Liver (tissue), 9 donors: ENCODE results near the gene COX19. TPM values are rescaled to one million over a fixed set of nuclear protein-coding genes. Genes with fewer than 3 reads are reported as not detected.

Experiments
- DNase-seq: peaks from one replicate; pipeline ENCODE4 v3.0.0-alpha.2; 2017; ENCODE audit warnings: low spot score
- H3K27ac ChIP-seq, 2 donors: one replicate each; pipeline ENCODE4 v1.7.0; 2013; ENCODE audit warnings: inconsistent platforms in 2 of 2, low read length in 2 of 2, control low read depth in 1 of 2, low read depth in 1 of 2, mild to moderate bottlenecking in 1 of 2
- H3K27me3 ChIP-seq, 4 donors: one replicate each; pipeline versions ENCODE4 v1.6.1 to v1.7.0; 2013; ENCODE audit warnings: low read length in 3 of 4, inconsistent platforms in 1 of 4, mild to moderate bottlenecking in 1 of 4, moderate library complexity in 1 of 4; ENCODE audit not compliant: control insufficient read depth in 4 of 4, insufficient read depth in 4 of 4
- H3K36me3 ChIP-seq, 4 donors: one replicate each; pipeline versions ENCODE4 v1.6.1 to v1.7.0; 2013; ENCODE audit warnings: low read length in 3 of 4, mild to moderate bottlenecking in 3 of 4, low read depth in 1 of 4, moderate library complexity in 1 of 4; ENCODE audit not compliant: control insufficient read depth in 4 of 4, insufficient read depth in 3 of 4
- H3K4me1 ChIP-seq, 4 donors: one replicate each; pipeline versions ENCODE4 v1.6.1 to v1.7.0; 2013; ENCODE audit warnings: low read length in 3 of 4, mild to moderate bottlenecking in 3 of 4, moderate library complexity in 1 of 4; ENCODE audit not compliant: control insufficient read depth in 4 of 4, insufficient read depth in 4 of 4
- H3K4me3 ChIP-seq, 3 donors: one replicate each; pipeline versions ENCODE4 v1.6.1 to v1.7.0; 2013; ENCODE audit warnings: low read length in 3 of 3, control low read depth in 1 of 3, low read depth in 1 of 3, mild to moderate bottlenecking in 1 of 3
- H3K9ac ChIP-seq, 2 donors: one replicate each; pipeline ENCODE4 v1.7.0; 2013; ENCODE audit warnings: low read length in 2 of 2, mild to moderate bottlenecking in 2 of 2, moderate library complexity in 2 of 2, control low read depth in 1 of 2, low read depth in 1 of 2
- H3K9me3 ChIP-seq, 4 donors: one replicate each; pipeline versions ENCODE4 v1.6.1 to v1.7.0; 2013; ENCODE audit warnings: low read length in 3 of 4; ENCODE audit not compliant: control insufficient read depth in 4 of 4
- ATF3 ChIP-seq: IDR thresholded peaks from 2 replicates; pipeline ENCODE4 v1.6.1; 2016; ENCODE audit warnings: antibody characterized with exemption
- EGR1 ChIP-seq, 2 donors: IDR thresholded peaks; 2 replicates each; pipeline ENCODE4 v1.6.1; 2016 to 2018; ENCODE audit warnings: antibody characterized with exemption in 2 of 2, low read depth in 2 of 2
- FOXA1 ChIP-seq: IDR thresholded peaks from 2 replicates; pipeline ENCODE4 v1.6.1; 2016; ENCODE audit warnings: antibody characterized with exemption
- FOXA2 ChIP-seq: IDR thresholded peaks from 2 replicates; pipeline ENCODE4 v1.6.1; 2016; ENCODE audit warnings: antibody characterized with exemption
- GABPA ChIP-seq, 2 donors: IDR thresholded peaks in 1 of 2; conservative IDR thresholded peaks in 1 of 2; 2 replicates each; pipeline ENCODE4 v1.6.1; 2016; ENCODE audit warnings: antibody characterized with exemption in 2 of 2, mild to moderate bottlenecking in 1 of 2, moderate library complexity in 1 of 2
- HNF4A ChIP-seq, 2 donors: conservative IDR thresholded peaks; 2 replicates each; pipeline ENCODE4 v1.6.1; 2016; ENCODE audit warnings: antibody characterized with exemption in 2 of 2, mild to moderate bottlenecking in 2 of 2
- HNF4G ChIP-seq: IDR thresholded peaks from 2 replicates; pipeline ENCODE4 v1.6.1; 2016; ENCODE audit warnings: antibody characterized with exemption
- JUND ChIP-seq, 2 donors: IDR thresholded peaks; 2 replicates each; pipeline ENCODE4 v1.6.1; 2016; ENCODE audit warnings: antibody characterized with exemption in 2 of 2
- MAX ChIP-seq: IDR thresholded peaks from 2 replicates; pipeline ENCODE4 v1.6.1; 2016; ENCODE audit warnings: antibody characterized with exemption
- NR2F2 ChIP-seq: IDR thresholded peaks from 2 replicates; pipeline ENCODE4 v1.6.1; 2016; ENCODE audit warnings: antibody characterized with exemption
- RAD21 ChIP-seq, 2 donors: IDR thresholded peaks; 2 replicates each; pipeline ENCODE4 v1.6.1; 2016; ENCODE audit warnings: antibody characterized with exemption in 2 of 2, mild to moderate bottlenecking in 2 of 2
- RXRA ChIP-seq, 2 donors: IDR thresholded peaks; 2 replicates each; pipeline ENCODE4 v1.6.1; 2017 to 2018; ENCODE audit warnings: antibody characterized with exemption in 2 of 2, mild to moderate bottlenecking in 1 of 2
- SP1 ChIP-seq: IDR thresholded peaks from 2 replicates; pipeline ENCODE4 v1.6.1; 2018; ENCODE audit warnings: antibody characterized with exemption, mild to moderate bottlenecking
- TAF1 ChIP-seq: conservative IDR thresholded peaks from 2 replicates; pipeline ENCODE4 v1.6.1; 2016; ENCODE audit warnings: antibody characterized with exemption, mild to moderate bottlenecking
- YY1 ChIP-seq: IDR thresholded peaks from 2 replicates; pipeline ENCODE4 v1.6.1; 2016; ENCODE audit warnings: antibody characterized with exemption, mild to moderate bottlenecking
- WGBS: extraction: QIAGEN DNeasy Blood & Tissue Kit; methylation state at CpG from one replicate; pipeline ENCODE4 v1.1.7; 2013; 5-methylcytosine and 5-hydroxymethylcytosine counted together
- polyA plus RNA-seq, 2 donors: library from polyadenylated mRNA; stranded (reverse) in 1 of 2; unstranded in 1 of 2; fragments of 200-250 nt in 1 of 2; fragments of >200 nt in 1 of 2; fragmentation: Nextera tagmentation in 1 of 2; extraction: Ambion mirVana in 1 of 2; gene quantifications; one replicate each; pipeline versions ENCODE4 v1.2.1 to v1.2.3, GENCODE V29; 2013 to 2015
- total RNA-seq, 2 donors: library from RNA; depleted of rRNA; stranded (reverse); fragments of >200 nt; gene quantifications; one replicate each; pipeline ENCODE4 v1.2.3, GENCODE V29; 2014
- TF ChIP-seq, protein P1 (sequence below): fragments of 150-350 bp; IDR thresholded peaks from 2 replicates; pipeline ENCODE4 v1.5.1; 2017; ENCODE audit warnings: improper control_type of control experiment, low read depth, low read length; ENCODE audit not compliant: missing input control
- TF ChIP-seq, protein P2 (sequence below): IDR thresholded peaks from 2 replicates; pipeline ENCODE4 v1.6.1; 2016; ENCODE audit warnings: antibody characterized with exemption, mild to moderate bottlenecking
- TF ChIP-seq, protein P3 (sequence below): IDR thresholded peaks from 2 replicates; pipeline ENCODE4 v1.6.1; 2016; ENCODE audit warnings: antibody characterized with exemption
- donor health status: healthy.
- donor health status: healthy.
- donor health status: healthy.
- donor health status: healthy.
- donor health status: healthy.

COX19 gene
- total and polyA plus RNA-seq, 4 donors, result 2.2 to 9.8 (median 4.8) TPM

GRCh38 chr7:995571-995970 is 20.2 kb upstream of the COX19 start:
- no peak overlapping the region for H3K9ac ChIP-seq
- H3K27me3 ChIP-seq, result no peaks in the 10 kb centered on the region
- DNase-seq, result no peak

More at GRCh38 chr7:995571-995970, 20.2 kb upstream of the COX19 start:
- no peaks in the 10 kb centered on the region for H3K9me3 ChIP-seq
- H3K27ac ChIP-seq, result no peak overlapping the region
- peaks cover 3 to 15% (median 8%) of the 10 kb centered on the region in 4 donors for H3K4me1 ChIP-seq
- 93% methylated on average over 14 of the region's 14 CpGs for WGBS
- TF ChIP-seq GABPA (IDR thresholded peaks at IDR 0.05 in 1 of 2, conservative IDR thresholded peaks at IDR 0.05 in 1 of 2) (no peak), FOXA2 (no peak), FOXA1 (no peak), YY1 (no peak), MAX (no peak), SP1 (no peak), RAD21 (IDR thresholded peaks at IDR 0.05) (no peak), NR2F2 (no peak), ATF3 (no peak), RXRA (IDR thresholded peaks at IDR 0.05) (no peak), HNF4A (conservative IDR thresholded peaks at IDR 0.05) (no peak), EGR1 (IDR thresholded peaks at IDR 0.05; ENCODE audit: low read depth in 2 of 2) (no peak), JUND (IDR thresholded peaks at IDR 0.05) (no peak), HNF4G (no peak), TAF1 (no peak)
- TF ChIP-seq, protein P1, sequence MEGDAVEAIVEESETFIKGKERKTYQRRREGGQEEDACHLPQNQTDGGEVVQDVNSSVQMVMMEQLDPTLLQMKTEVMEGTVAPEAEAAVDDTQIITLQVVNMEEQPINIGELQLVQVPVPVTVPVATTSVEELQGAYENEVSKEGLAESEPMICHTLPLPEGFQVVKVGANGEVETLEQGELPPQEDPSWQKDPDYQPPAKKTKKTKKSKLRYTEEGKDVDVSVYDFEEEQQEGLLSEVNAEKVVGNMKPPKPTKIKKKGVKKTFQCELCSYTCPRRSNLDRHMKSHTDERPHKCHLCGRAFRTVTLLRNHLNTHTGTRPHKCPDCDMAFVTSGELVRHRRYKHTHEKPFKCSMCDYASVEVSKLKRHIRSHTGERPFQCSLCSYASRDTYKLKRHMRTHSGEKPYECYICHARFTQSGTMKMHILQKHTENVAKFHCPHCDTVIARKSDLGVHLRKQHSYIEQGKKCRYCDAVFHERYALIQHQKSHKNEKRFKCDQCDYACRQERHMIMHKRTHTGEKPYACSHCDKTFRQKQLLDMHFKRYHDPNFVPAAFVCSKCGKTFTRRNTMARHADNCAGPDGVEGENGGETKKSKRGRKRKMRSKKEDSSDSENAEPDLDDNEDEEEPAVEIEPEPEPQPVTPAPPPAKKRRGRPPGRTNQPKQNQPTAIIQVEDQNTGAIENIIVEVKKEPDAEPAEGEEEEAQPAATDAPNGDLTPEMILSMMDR, result no peak
- TF ChIP-seq, protein P2, sequence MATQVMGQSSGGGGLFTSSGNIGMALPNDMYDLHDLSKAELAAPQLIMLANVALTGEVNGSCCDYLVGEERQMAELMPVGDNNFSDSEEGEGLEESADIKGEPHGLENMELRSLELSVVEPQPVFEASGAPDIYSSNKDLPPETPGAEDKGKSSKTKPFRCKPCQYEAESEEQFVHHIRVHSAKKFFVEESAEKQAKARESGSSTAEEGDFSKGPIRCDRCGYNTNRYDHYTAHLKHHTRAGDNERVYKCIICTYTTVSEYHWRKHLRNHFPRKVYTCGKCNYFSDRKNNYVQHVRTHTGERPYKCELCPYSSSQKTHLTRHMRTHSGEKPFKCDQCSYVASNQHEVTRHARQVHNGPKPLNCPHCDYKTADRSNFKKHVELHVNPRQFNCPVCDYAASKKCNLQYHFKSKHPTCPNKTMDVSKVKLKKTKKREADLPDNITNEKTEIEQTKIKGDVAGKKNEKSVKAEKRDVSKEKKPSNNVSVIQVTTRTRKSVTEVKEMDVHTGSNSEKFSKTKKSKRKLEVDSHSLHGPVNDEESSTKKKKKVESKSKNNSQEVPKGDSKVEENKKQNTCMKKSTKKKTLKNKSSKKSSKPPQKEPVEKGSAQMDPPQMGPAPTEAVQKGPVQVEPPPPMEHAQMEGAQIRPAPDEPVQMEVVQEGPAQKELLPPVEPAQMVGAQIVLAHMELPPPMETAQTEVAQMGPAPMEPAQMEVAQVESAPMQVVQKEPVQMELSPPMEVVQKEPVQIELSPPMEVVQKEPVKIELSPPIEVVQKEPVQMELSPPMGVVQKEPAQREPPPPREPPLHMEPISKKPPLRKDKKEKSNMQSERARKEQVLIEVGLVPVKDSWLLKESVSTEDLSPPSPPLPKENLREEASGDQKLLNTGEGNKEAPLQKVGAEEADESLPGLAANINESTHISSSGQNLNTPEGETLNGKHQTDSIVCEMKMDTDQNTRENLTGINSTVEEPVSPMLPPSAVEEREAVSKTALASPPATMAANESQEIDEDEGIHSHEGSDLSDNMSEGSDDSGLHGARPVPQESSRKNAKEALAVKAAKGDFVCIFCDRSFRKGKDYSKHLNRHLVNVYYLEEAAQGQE, result no peak
- TF ChIP-seq, protein P3, sequence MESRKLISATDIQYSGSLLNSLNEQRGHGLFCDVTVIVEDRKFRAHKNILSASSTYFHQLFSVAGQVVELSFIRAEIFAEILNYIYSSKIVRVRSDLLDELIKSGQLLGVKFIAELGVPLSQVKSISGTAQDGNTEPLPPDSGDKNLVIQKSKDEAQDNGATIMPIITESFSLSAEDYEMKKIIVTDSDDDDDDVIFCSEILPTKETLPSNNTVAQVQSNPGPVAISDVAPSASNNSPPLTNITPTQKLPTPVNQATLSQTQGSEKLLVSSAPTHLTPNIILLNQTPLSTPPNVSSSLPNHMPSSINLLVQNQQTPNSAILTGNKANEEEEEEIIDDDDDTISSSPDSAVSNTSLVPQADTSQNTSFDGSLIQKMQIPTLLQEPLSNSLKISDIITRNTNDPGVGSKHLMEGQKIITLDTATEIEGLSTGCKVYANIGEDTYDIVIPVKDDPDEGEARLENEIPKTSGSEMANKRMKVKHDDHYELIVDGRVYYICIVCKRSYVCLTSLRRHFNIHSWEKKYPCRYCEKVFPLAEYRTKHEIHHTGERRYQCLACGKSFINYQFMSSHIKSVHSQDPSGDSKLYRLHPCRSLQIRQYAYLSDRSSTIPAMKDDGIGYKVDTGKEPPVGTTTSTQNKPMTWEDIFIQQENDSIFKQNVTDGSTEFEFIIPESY, result no peak
- H3K36me3 ChIP-seq, result peaks cover 0 to 10% (median 1%) of the 10 kb centered on the region in 4 donors
- H3K4me3 ChIP-seq, result no peak overlapping the region
